HepG2 (cell line): ENCODE data around the gene XXYLT1. TPM values are rescaled to one million over a fixed set of nuclear protein-coding genes. Genes with fewer than 3 reads are reported as not detected.

Source experiments
- ATAC-seq: fragments of 200-7000 bp; cut with Tn5 transposase; 3 replicates; pipeline ENCODE4 v1.9.1; 2020; ENCODE audit warnings: mild to moderate bottlenecking, moderate library complexity
- BruUV-seq: library from RNA; stranded (reverse); fragments of 400-500 nt; replicated peaks from 2 replicates; lab custom pipeline; 2021; lab: Mats Ljungman, UMichigan
- CTCF ChIA-PET: fragments of 300-600 bp; formaldehyde crosslinking; extraction: SDS; loops from one replicate; lab custom pipeline; 2021; ENCODE audit warnings: low total read pairs, inconsistent platforms, low intra/inter-chr PET ratio; lab: Yijun Ruan, JAX
- POLR2A ChIA-PET: fragments of 350-600 bp; sonication (Branson Sonifier 250); formaldehyde crosslinking; loops from one replicate; lab custom pipeline; 2020; ENCODE audit warnings: antibody characterized with exemption, inconsistent platforms; lab: Yijun Ruan, JAX
- DNase-seq: peaks from one replicate; pipeline ENCODE4 v3.0.0-alpha.2; 2015; ENCODE audit warnings: low spot score
- FAIRE-seq: peaks from 3 replicates; lab custom pipeline; 2011; peaks lifted over from hg19 to GRCh38; lab: Jason Lieb, UNC
- H2AFZ ChIP-seq: one replicate; pipeline ENCODE4 v1.6.1; 2011; ENCODE audit warnings: low read length, inconsistent platforms
- H3K27ac ChIP-seq: fragments of 300-600 bp; 3 replicates; pipeline ENCODE4 v1.8.0; 2011; ENCODE audit warnings: mixed run types, mild to moderate bottlenecking, mixed read lengths, low read length, inconsistent platforms; ENCODE audit not compliant: insufficient read depth; ENCODE audit errors: extremely low read length
- H3K27me3 ChIP-seq, 2 experiments: fragments of 200-600 bp in 1 of 2; 2 replicates in 1 of 2; 3 replicates in 1 of 2; pipeline versions ENCODE4 v1.6.0 to v1.8.0; 2011; ENCODE audit warnings: low read length in 2 of 2, mild to moderate bottlenecking in 2 of 2, moderate library complexity in 2 of 2, inconsistent platforms in 1 of 2; ENCODE audit not compliant: insufficient read depth in 2 of 2, control insufficient read depth in 1 of 2
- H3K36me3 ChIP-seq, 2 experiments: fragments of 200-600 bp in 1 of 2; replicated peaks in 1 of 2; 2 replicates in 1 of 2; 3 replicates in 1 of 2; pipeline versions ENCODE4 v1.5.1 to v1.8.0; 2011; ENCODE audit warnings: low read length in 2 of 2, inconsistent platforms in 1 of 2; ENCODE audit not compliant: insufficient read depth in 2 of 2, control insufficient read depth in 1 of 2
- H3K4me1 ChIP-seq: 2 replicates; pipeline ENCODE4 v1.5.1; 2012; ENCODE audit warnings: low read length, inconsistent platforms; ENCODE audit not compliant: insufficient read depth
- H3K4me2 ChIP-seq: 2 replicates; pipeline ENCODE4 v1.6.0; 2011; ENCODE audit warnings: low read depth, low read length, inconsistent platforms
- H3K4me3 ChIP-seq, 3 experiments: fragments of 200-600 bp in 1 of 3; sonication (generic), shearing (Covaris generic) in 1 of 3; replicated peaks in 1 of 3; 2 replicates each; pipeline ENCODE4 v1.5.1; 2011 to 2016; ENCODE audit warnings: low read length in 3 of 3, inconsistent platforms in 2 of 3, low read depth in 2 of 3, mild to moderate bottlenecking in 2 of 3, control low read depth in 1 of 3, mixed read lengths in 1 of 3; ENCODE audit not compliant: insufficient read depth in 1 of 3
- H3K79me2 ChIP-seq: one replicate; pipeline ENCODE4 v1.6.1; 2011; ENCODE audit warnings: low read length, inconsistent platforms; ENCODE audit not compliant: insufficient read depth
- H3K9ac ChIP-seq: 2 replicates; pipeline ENCODE4 v1.6.0; 2011; ENCODE audit warnings: mild to moderate bottlenecking, low read depth, low read length, inconsistent platforms; ENCODE audit not compliant: insufficient read depth
- H3K9me3 ChIP-seq: 2 replicates; pipeline ENCODE4 v1.5.1; 2012; ENCODE audit warnings: mild to moderate bottlenecking, low read length
- H4K20me1 ChIP-seq: 2 replicates; pipeline ENCODE4 v1.6.0; 2011; ENCODE audit warnings: inconsistent platforms, mild to moderate bottlenecking, low read length, moderate library complexity; ENCODE audit not compliant: insufficient read depth
- ADNP ChIP-seq: sonication (generic); formaldehyde crosslinking; IDR thresholded peaks from 2 replicates; pipeline ENCODE4 v1.4.0; 2020; ENCODE audit warnings: missing genetic modification reagents
- NR2F2 ChIP-seq: IDR thresholded peaks from 2 replicates; pipeline ENCODE4 v1.6.1; 2012; ENCODE audit warnings: low read depth, inconsistent platforms, borderline replicate concordance
- PRPF4 ChIP-seq: fragments of 200-400 bp; formaldehyde crosslinking; IDR thresholded peaks from 2 replicates; pipeline ENCODE4 v1.6.1; 2016; ENCODE audit warnings: low read length, low read depth; ENCODE audit not compliant: poor library complexity, severe bottlenecking
- ZNF20 ChIP-seq: sonication (generic); formaldehyde crosslinking; IDR thresholded peaks from 2 replicates; pipeline ENCODE4 v1.4.0; 2020; ENCODE audit warnings: mild to moderate bottlenecking, moderate library complexity, missing genetic modification reagents
- ZNF225 ChIP-seq: sonication (generic); formaldehyde crosslinking; IDR thresholded peaks from 2 replicates; pipeline ENCODE4 v1.4.0; 2020; ENCODE audit warnings: mild to moderate bottlenecking, missing genetic modification reagents
- WGBS: methylation state at CpG from one replicate; pipeline ENCODE4 v1.1.6; 2017; ENCODE audit warnings: low lambda C conversion rate; 5-methylcytosine and 5-hydroxymethylcytosine counted together
- in situ Hi-C: cut with HindIII; loops from 2 replicates; pipeline ENCODE4 v1.10.0; 2017; ENCODE audit warnings: low pct_unique_long_range_greater_than_20kb; ENCODE audit not compliant: extremely low pct_ligation_motif_present
- intact Hi-C: fragments of 100-400 bp; cut with micrococcal nuclease; formaldehyde crosslinking; loops from one replicate; pipeline ENCODE4 v1.10.0; 2022; ENCODE audit not compliant: unreplicated experiment
- polyA plus RNA-seq, 8 experiments: library from polyadenylated mRNA; depleted of rRNA in 3 of 8; stranded (reverse) in 7 of 8; unstranded in 1 of 8; fragments of >200 nt; fragmentation: Illumina TruSeq in 4 of 8; extraction: Trizol in 4 of 8; gene quantifications; 2 replicates each; pipeline versions ENCODE4 v1.2.1 to v1.2.3, GENCODE V29; 2011 to 2016; ENCODE audit warnings: low read depth in 4 of 8, missing spikeins in 1 of 8, mixed read lengths in 1 of 8; ENCODE audit not compliant: insufficient read depth in 1 of 8
- total RNA-seq, 5 experiments: library from RNA; depleted of rRNA; stranded (reverse); fragments of >200 nt; fragmentation: Illumina TruSeq; extraction: Trizol; gene quantifications; 2 replicates each; pipeline ENCODE4 v1.2.3, GENCODE V29; 2016; ENCODE audit warnings: low read depth in 1 of 5
- TF ChIP-seq, protein P1 (sequence below): sonication (generic); formaldehyde crosslinking; IDR thresholded peaks from 2 replicates; pipeline ENCODE4 v1.5.0; 2020; ENCODE audit warnings: missing genetic modification reagents
- TF ChIP-seq, protein P2 (sequence below): sonication (generic); formaldehyde crosslinking; IDR thresholded peaks from 2 replicates; pipeline ENCODE4 v1.4.0; 2020; ENCODE audit warnings: mild to moderate bottlenecking, missing genetic modification reagents
- TF ChIP-seq, protein P3 (sequence below): sonication (generic); formaldehyde crosslinking; conservative IDR thresholded peaks from 2 replicates; pipeline ENCODE4 v1.8.0; 2022; ENCODE audit warnings: missing genetic modification reagents
- TF ChIP-seq, protein P4 (sequence below): sonication (generic); formaldehyde crosslinking; IDR thresholded peaks from 2 replicates; pipeline ENCODE4 v1.5.0; 2020; ENCODE audit warnings: missing genetic modification reagents

The XXYLT1 gene
- total and polyA plus RNA-seq, 2 of the 13 experiments (the other 11 are each of a cell fraction or from before 2014, with no cell fraction given): 17.7 to 19.0 TPM

DNA sequence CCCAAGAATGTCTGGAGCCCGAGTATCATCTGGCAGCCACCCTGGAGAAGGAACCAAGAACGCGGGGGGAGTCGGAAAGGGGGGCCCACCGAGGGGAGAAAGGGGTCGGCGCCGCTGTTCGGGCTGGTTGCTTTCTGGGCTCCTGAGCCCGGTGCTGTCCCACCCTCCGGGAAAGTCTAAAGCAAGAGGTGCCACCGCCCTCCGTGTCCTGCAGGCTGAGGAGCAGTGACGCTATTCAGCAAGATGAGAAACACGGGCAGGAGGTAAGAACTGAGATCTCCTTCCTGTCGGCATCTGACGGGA, 234.8 kb downstream of the XXYLT1 start:
- in situ Hi-C loops (no loop called here), intact Hi-C loops (loop anchor here (10.0 kb wide), 1 partner anchor 69 kb away; no protein-coding TSS in a partner anchor)
- no peak overlapping the region for H3K4me2 ChIP-seq
- peaks cover 0 to 55% of the 10 kb centered on the region in 2 experiments; a peak in 4 of 5 replicates for H3K27me3 ChIP-seq
- no peak overlapping the region for H3K27ac ChIP-seq
- ChIA-PET POLR2A (no interaction called here), CTCF (interaction anchor here (0.8 kb wide), 1 partner anchor 70 kb away, joined by 3 read pairs; no protein-coding TSS in a partner anchor)
- H3K9me3 ChIP-seq: no peaks in the 10 kb centered on the region
- FAIRE-seq (no peak), ATAC-seq (no peak), DNase-seq (no peak)
- H3K79me2 ChIP-seq: no peaks in the 10 kb centered on the region
- no peaks in the 10 kb centered on the region for H3K36me3 ChIP-seq
- TF ChIP-seq, protein P1, sequence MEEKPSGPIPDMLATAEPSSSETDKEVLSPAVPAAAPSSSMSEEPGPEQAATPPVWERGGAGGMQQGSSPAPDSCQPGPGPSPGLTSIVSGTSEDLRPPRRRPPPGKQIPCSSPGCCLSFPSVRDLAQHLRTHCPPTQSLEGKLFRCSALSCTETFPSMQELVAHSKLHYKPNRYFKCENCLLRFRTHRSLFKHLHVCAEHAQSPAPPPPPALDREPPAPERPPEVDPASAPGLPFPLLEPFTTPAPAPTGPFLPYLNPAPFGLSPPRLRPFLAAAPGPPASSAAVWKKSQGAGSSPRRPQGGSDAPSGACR (CRISPR knock-in tag): no peak
- TF ChIP-seq, protein P2, sequence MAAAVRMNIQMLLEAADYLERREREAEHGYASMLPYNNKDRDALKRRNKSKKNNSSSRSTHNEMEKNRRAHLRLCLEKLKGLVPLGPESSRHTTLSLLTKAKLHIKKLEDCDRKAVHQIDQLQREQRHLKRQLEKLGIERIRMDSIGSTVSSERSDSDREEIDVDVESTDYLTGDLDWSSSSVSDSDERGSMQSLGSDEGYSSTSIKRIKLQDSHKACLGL: no peak
- TF ChIP-seq PRPF4: no peak
- no peak for TF ChIP-seq NR2F2
- TF ChIP-seq, protein P3, sequence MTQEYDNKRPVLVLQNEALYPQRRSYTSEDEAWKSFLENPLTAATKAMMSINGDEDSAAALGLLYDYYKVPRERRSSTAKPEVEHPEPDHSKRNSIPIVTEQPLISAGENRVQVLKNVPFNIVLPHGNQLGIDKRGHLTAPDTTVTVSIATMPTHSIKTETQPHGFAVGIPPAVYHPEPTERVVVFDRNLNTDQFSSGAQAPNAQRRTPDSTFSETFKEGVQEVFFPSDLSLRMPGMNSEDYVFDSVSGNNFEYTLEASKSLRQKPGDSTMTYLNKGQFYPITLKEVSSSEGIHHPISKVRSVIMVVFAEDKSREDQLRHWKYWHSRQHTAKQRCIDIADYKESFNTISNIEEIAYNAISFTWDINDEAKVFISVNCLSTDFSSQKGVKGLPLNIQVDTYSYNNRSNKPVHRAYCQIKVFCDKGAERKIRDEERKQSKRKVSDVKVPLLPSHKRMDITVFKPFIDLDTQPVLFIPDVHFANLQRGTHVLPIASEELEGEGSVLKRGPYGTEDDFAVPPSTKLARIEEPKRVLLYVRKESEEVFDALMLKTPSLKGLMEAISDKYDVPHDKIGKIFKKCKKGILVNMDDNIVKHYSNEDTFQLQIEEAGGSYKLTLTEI: no peak
- TF ChIP-seq, protein P4, sequence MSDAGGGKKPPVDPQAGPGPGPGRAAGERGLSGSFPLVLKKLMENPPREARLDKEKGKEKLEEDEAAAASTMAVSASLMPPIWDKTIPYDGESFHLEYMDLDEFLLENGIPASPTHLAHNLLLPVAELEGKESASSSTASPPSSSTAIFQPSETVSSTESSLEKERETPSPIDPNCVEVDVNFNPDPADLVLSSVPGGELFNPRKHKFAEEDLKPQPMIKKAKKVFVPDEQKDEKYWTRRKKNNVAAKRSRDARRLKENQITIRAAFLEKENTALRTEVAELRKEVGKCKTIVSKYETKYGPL: no peak
- TF ChIP-seq ZNF225 (CRISPR knock-in tag): no peak
- TF ChIP-seq ZNF20 (CRISPR knock-in tag): no peak
- TF ChIP-seq ADNP (CRISPR knock-in tag): no peak
- no peak overlapping the region for H3K9ac ChIP-seq
- 60% methylated on average over 17 of the region's 17 CpGs for WGBS
- no peak overlapping the region for H2AFZ ChIP-seq
- H3K4me1 ChIP-seq: peaks cover 55% of the 10 kb centered on the region
- BruUV-seq: no TSS peak
- H4K20me1 ChIP-seq: no peaks in the 10 kb centered on the region; the same call in 1 of the 2 replicates
- no peak overlapping the region for H3K4me3 ChIP-seq
